ENCODE data around the gene CENPV.
"Not testable (repeated sequence)": the region's sequence is repeated elsewhere in the genome, so short reads cannot be mapped to it uniquely, and the experiment has no call there.

Gene CENPV

DNA sequence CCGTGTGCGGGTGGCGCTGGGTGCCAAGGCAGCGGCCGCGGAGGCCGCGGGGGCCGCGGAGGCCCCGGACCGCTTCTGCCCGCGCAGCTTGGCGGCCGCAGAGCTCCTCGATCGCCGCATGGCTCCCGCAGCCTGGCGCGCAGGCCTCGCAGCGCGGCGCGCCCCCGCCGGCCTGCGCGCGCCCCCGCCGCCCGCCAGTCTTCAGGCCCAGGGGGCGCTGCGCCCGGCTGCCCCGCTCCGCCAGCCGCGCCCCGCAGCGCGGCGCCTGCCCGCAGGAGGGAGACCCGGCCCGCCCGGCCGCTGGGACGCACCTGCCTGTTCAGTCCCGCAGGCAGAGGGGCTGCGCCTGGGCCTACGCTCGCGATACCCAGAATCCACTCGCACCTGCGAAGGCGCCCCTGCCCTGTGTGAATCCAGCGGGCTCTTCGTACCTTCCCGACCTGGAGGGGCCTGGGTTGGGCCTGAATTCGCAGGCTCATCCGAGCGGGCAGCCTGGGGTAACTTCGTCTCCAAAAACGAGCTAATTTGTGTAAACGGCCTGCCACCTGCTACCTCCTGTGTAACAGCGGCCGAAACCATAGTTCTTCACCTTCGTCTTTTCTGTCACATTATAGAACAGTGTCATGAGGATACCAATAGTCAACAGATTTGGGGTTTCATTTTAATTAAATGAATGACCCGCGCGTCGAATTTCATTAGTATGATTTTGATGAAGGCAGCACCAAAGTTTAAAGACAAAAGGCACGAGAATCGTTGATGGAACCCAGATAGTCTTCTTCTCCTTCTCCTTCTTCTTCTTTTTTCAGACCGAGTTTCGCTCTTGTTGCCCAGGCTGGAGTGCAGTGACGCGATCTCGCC lies at the start of gene CENPV:
Gene CENPV (minus strand): TSS at position 153 of the 858 bp plus-strand sequence. CDS start 33 bp downstream, at position 120.
- peak; percentile 64 for DNase-seq (ENCODE audit: low spot score)

DNA sequence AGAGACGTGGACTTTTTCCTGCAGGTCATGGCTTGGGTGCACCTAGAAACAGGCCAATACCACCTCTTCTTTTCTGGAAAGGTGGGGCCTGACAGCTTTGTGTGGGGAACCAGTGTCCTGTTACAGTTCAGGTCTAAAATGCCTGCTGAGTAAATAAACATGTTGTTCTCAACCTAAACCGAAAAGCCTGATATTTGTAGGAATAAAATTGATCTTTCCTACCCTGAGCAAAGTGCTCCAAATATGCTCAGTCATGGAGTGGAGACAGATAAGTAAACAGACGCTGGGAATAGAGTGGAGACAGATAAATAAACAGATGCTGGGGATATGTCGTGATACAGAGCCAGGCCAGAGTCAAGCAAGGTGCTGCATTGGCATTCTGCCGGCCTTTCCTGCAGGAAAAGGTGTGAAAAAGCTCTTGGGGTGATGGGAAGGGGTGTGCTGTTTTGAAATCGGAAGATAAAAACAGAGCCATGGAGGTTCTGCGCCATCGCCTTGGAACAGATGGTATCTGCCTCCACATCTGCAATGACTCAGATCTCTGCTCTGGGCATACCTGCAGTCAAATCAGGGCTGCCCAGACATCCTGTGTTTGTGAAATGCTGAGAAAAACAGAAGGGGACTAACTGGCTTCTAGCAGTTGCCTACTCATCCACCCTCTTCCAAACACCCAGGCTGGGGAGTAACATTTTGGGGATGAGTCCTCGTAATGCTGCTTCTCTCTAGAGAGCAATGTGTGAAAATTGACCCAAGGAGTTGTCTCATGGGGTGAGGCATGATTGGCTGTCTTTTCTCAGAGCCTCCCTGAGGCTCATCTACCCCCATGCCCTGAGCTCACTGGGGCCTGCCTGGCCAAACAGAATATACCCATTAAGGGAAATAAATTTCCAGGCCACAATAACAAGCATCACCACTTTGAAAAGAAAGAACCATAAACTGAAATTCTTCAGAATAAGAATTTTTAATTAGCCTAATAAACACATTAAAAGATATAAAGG lies 45.3 kb upstream of the CENPV start:
- DNase-seq (ENCODE audit: low spot score): no peak

DNA sequence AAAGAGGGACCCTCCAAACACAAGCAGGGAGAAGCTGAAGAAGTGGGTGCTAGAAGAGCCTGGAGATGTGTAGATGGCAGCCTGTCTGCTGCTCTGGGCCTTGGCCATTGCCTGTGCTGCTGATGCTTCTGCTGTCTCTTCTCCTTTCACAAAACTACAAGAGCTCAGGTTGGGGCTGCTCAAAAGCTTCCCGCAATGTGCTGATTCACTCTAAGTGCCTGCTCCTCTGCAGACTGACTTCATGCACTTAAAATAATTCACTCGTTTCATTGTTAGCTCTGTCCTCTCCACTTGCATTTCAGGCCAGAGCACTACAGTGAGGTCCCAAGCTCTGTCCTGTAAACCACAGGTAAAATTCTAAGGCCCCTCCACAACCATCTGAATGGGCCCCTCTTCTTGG lies 43.4 kb upstream of the CENPV start:
- not testable (repeated sequence) for DNase-seq (ENCODE audit: low spot score)

DNA sequence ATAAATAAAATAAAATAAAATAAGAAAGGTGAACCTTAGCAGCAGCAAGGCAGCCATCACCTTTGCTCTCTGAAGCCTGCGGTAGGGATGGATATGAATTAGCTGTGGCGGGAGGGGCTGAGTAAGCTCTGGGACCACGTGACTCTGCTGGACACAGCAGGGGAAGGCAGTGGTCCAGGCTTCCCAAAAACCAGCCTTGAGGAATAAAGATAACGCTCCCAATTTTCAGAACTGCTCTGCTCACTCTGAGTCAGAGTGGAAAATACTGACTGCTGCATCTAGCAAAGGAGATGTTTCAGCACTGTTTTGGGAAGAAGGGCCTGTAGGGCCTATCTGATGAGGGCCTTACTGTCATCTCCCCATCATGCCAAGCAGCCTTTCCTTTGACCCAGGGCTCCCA lies 42.6 kb upstream of the CENPV start:
- DNase-seq (ENCODE audit: low spot score): not testable (repeated sequence)

DNA sequence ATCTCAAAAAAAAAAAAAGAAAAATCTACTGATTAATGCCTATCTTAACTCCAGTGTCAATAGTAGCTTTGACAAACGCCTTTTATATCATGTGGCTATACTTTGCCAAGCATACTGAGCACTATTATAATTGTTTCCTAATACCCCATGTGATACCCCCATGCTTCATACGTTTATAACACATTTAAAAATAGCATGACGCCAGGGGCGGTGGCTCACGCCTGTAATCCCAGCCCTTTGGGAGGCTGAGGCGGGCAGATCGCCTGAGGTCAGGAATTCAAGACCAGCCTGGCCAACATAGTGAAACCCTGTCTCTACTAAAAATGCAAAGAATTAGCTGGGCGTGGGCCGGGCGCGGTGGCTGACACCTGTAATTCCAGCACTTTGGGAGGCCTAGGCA lies 39.2 kb upstream of the CENPV start:
- DNase-seq (ENCODE audit: low spot score): not testable (repeated sequence)

DNA sequence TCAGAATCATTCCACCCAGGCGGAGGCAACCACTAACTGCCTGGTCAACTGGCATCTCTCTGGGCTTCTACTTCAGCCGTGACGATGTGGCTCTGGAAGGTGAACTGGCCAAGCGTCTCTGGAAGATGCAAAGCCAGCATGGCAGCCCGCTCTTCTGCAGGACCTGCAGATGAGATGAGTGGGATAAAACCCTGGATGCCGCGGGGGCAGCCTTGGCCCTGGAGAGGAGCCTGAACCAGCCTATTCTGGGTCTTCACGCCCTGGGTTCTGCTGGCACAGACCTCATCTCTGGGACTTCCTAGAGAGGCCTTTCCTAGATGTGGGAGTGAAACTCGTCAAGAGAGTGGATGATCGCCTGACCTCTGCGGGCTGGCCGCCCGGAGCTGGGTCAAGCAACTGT lies 38.2 kb upstream of the CENPV start:
- no peak for DNase-seq (ENCODE audit: low spot score)

DNA sequence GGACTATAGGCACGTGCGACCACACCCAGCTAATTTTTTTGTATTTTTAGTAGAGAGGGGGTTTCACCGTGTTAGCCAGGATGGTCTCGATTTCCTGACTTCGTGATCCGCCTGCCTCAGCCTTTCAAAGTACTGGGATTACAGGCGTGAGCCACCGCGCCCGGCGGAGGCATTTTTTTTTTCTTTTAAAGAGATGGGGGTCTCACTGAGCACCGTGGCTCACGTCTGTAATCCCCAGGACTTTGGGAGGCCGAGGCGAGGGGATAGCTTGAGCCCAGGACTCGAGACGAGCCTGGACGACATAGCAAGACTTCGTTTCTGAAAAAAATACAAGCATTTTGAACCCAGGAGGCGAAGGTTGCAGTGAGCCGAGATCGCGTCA lies 32.8 kb upstream of the CENPV start:
- DNase-seq (ENCODE audit: low spot score): not testable (repeated sequence)

DNA sequence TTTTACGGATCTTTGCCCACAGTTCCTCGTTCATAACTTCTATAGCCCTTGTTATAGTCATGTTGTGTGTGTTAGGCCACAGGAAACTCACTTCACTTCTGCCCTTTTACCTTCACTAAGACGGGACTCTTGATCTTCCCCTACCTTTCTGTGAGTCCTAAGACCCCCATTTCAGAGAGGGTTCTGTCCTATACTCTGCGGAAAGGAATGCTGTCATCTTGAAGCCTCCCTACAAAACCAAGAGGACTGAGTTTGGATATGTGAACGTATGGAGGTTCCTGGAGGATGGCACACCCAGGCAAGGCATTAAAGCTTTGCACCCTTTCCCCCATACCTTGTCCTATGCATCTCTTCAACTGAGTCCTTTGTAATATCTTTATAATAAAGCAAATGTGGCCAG lies 31.3 kb upstream of the CENPV start:
- no peak for DNase-seq (ENCODE audit: low spot score)

DNA sequence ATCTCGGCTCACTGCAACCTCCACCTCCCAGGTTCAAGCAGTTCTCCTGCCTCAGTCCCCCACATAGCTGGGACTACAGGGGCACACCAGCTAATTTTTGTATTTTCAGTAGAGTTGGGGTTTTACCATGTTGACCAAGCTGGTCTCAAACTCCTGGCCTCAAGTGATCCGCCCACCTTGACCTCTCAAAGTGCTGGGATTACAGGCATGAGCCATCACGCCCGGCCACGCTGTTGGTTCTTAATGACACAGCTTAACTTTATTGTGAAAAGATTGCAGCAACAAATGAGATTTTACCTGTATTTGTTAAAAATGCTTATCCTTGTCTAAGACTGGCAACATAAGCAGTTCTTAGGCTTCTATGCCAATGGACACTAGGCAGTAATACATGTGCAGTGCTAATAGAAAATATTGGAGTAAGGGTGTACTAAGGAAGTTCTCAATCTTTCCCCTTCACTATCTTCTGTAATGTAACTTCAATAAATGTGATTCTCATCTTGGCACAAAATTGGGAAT lies 30.6 kb upstream of the CENPV start:
- DNase-seq (ENCODE audit: low spot score): no peak

DNA sequence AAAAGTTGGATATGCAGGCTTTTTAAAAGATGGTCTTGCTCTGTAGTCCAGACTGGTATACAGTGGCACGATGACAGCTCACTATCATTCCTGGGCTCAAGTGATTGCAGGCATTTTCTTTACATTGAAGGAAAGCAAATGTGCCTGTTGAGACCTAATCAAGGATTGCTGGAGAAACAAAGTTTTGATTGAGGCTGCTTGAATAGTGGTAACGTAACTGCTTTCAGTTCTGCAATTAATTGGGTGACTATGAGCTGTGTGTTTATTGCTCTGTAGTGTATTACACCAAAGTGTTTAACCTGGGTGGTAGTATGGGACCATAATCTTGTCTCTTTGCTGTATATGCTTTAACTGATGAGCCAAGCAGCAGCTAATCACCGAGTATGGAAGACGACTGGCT lies 29.9 kb upstream of the CENPV start:
- DNase-seq (ENCODE audit: low spot score): no peak

DNA sequence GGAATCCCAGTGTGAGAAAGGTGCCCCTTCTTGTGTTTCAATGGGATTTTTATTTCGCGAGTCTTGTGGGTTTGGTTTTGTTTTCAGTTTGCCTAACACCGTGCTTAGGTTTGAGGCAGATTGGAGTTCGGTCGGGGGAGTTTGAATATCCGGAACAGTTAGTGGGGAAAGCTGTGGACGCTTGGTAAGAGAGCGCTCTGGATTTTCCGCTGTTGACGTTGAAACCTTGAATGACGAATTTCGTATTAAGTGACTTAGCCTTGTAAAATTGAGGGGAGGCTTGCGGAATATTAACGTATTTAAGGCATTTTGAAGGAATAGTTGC lies 28.2 kb upstream of the CENPV start:
- DNase-seq (ENCODE audit: low spot score): peak; percentile 12

DNA sequence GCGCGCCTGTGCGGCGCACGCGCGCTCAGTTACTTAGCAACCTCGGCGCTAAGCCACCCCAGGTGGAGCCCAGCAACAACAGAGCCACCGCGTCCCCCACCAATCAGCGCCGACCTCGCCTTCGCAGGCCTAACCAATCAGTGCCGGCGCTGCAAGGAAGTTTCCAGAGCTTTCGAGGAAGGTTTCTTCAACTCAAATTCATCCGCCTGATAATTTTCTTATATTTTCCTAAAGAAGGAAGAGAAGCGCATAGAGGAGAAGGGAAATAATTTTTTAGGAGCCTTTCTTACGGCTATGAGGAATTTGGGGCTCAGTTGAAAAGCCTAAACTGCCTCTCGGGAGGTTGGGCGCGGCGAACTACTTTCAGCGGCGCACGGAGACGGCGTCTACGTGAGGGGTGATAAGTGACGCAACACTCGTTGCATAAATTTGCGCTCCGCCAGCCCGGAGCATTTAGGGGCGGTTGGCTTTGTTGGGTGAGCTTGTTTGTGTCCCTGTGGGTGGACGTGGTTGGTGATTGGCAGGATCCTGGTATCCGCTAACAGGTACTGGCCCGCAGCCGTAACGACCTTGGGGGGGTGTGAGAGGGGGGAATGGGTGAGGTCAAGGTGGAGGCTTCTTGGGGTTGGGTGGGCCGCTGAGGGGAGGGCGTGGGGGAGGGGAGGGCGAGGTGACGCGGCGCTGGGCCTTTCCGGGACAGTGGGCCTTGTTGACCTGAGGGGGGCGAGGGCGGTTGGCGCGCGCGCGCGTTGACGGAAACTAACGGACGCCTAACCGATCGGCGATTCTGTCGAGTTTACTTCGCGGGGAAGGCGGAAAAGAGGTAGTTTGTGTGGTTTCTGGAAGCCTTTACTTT lies 27.6 kb upstream of the CENPV start, which contains the start of gene UBB:
Gene UBB (plus strand): TSS at position 452 of the 856 bp plus-strand sequence. CDS start 817 bp downstream, outside the sequence.
- peak; percentile 96 for DNase-seq (ENCODE audit: low spot score)

DNA sequence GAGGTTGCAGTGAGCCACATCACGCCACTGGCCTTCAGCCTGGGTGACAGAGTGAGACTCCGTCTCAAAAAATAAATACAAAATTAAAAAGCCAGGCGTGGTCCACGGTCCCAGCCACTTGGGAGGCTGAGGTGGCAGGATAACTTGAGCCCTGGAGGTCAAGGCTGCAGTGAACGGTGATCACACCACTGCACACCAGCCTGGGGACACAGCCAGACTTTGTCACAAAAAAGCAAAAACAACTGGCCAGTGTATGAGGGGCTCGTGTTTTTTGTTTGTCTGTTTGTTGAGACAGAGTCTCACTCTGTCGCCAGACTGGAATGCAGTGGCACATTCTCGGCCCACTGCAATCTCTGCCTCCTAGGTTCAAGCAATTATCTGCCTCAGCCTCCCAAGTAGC lies 26.4 kb upstream of the CENPV start:
- no peak for DNase-seq (ENCODE audit: low spot score)

DNA sequence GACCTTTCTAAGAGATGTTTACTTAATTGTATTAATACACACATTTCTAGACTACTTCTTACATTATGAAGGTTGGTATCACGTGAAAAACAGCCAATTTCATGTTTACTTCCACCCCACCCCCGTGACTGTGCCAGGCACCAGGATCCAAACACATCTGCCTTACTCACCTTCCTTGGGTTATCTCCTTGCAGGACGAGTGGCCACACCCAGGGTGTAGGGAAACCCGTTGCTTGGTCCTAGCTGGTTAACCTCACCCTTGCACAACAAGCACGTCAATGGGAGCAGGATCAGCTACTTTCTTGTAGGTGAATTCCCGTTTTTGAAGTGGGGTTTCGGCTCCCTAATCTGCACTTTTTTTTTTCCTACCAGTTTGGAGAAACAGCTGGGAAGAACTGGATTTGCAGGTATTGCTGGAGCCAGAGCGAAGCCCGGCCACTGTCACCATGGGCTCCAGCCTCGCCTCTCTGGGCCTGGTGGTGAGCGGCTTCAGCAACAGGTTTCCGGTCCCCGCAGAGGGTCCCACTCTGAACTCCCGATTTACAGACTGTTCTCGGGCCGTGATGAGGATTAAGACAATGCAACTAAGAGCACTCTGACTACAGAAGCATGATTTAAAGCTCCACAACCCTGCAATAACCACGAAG lies 25.5 kb upstream of the CENPV start:
- no peak for DNase-seq (ENCODE audit: low spot score)

DNA sequence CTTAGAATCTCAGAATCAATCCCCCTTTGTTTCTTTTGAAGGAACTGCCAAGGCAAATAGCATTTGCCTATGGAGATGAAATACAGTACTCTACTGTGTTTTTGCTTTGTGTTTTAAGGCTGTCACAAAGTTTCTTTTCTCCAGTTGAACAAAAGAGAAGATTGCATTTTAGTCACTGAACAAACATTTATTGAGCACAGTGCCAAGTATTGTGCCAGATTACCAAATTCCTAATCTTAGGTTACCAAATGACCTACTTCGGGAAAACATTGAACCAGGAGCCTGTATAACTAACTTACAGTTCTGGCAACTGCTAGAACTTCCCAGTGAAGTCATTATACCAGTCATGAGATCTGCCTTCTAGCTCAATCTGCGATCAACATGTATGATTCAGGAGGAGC lies 24.7 kb upstream of the CENPV start:
- DNase-seq (ENCODE audit: low spot score): no peak

DNA sequence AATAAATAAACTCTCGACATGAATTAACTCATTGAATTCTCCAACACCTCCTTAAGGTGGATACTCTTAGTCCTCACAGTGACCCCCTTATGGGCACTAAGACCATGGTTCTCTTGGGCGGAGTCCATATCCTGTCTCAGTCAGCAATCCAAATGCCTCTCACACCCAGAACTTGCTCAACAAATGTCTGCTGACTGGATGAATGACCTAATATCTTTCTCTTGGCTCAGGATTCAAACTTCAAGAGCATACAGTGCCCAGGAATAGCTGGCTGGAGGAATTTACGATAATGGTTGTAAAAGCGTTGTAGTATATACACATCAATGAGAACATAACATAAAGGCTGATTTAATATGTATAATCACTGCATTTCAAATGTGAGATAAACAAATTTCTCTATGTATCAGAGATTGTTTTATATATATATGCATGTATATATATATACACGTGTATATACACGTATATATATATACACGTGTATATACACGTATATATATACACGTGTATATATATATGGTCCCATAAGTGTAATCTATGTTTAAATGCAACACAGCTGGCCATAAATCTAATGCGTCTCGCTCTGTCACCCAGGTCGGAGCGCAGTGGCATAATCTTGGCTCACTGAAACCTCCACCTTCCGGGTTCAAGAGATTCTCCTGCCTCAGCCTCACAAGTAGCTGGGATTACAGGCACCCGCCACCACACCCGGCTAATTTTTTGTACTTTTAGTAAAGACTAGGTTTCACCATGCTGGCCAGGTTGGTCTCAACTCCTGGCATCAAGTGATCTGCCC lies 21.1 kb upstream of the CENPV start:
- peak; percentile 63 for DNase-seq (ENCODE audit: low spot score)

DNA sequence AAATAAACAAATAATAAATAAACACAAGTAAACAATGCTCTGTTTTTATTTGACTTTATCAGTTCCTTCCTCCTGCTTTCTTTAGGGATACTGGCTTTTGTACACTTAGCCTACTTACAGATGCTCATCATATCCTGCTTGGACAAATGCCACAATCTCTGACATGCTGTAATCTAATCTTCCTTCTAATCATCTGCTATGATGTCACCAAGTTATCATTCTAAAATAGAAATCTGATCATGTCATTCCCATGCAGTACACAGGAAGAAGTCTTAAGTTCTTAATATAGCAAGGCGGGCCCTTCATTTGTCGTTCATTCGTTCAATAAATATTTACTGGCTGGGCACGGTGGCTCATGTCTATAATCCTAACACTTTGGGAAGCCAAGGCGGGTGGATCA lies 18.5 kb upstream of the CENPV start:
- DNase-seq (ENCODE audit: low spot score): peak; percentile 67

DNA sequence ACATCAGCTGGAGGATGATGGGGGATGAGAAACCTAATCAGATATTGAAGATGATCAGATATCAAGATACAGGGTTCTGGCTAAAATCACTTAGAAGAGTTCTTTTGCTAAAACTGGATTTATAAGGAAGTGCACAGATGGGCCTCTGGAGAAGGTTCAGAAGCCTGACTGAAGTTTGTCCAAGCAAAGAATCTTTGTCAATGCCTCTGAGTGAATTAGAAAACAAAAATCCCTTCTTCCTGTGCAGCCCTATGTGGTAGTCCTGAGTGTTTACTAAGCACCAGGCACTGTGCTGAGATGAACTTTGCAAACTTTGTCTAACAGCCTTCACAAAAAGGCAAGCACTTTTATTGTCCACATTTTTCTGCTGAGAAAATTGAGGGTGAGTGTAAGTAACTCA lies 11.4 kb upstream of the CENPV start:
- DNase-seq (ENCODE audit: low spot score): no peak

DNA sequence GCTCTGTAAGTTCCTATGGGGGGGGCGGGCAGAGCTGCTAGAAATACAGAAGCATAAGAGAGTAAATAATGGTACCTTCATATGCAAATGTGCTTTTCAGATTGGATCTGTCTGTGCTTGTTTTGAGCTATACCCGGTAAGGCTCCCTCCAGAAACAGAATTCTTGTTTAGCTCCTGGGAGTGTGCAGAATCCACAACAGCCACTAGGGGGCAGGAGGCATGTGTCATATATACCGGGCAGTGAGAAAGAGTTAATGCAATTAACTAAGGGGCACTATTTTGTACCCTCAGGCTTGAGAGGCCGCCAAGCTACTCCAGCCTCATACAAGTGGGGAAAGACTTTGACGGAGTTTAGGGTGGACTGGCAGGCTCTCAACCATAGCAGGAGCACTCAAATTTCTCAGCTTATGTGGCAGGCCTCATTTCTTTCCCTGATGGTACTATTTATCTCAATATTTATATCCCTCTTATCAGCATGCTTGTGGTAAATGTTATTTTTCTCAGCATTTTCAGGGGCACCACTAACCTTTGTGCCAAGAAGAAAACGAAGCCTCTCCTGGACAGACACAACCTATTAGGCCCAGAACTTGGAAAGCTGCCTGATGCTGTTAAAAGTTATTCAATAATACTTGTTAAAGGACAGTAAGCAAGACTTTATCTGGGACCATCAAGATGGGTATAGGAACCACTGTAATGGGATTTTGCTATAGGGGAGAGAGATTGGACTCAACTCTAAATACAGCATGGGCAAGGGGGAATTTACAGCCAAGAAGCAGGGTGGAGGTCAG lies 10.7 kb upstream of the CENPV start:
- no peak for DNase-seq (ENCODE audit: low spot score)

DNA sequence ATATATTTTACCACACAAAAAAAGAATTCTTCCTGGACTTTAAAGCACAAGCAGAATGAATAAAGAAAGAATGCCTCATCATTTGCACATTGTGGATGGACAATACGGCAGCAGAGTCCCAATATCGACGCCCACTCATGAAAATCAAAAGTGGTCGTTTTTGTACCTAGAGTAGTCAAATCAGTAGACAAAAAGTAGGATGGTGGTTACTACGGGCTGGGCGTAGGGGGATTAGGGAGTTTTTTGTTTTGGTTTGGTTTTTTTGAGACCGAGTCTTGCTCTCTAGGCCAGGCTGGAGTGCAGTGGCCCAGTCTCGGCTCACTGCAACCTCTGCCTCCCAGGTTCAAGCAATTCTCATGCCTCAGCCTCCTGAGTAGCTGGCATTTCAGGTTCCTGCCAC lies 8.6 kb upstream of the CENPV start:
- DNase-seq (ENCODE audit: low spot score): no peak

Data from hepatic stellate cell (primary cell).